DND-41 (cell line): Measurements from ENCODE around the gene MAP1LC3B.

Experiments used
- EZH2 ChIP-seq: IDR thresholded peaks from 3 replicates; pipeline ENCODE4 v1.6.1; 2012; ENCODE audit warnings: borderline replicate concordance, low read depth, mild to moderate bottlenecking, moderate library complexity, low read length, inconsistent platforms; ENCODE audit not compliant: severe bottlenecking
- TF ChIP-seq, protein P1 (sequence below): IDR thresholded peaks from 2 replicates; pipeline ENCODE4 v1.5.1; 2012; ENCODE audit warnings: borderline replicate concordance, low read length, moderate library complexity, mild to moderate bottlenecking; ENCODE audit not compliant: poor library complexity, severe bottlenecking; ENCODE audit errors: extremely low read depth

DNA sequence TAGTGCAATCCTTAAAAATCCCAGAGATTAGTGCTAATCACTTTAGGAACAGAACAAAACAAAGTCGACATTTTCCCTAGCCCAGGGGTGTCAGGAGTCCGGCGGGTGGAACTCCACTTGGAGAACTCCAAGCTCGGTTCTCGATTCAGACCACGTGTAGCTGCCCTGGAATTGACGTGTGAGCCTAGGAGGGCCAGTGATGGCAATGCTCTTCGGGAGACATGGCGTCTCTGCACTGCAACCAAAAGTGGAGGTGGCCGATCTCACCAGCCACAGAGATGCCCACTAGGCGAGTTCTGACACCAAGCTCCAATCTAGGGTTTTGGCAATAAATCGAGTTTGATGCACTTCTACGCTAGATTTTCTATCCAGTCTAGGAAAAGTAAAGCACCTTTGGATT, 17.6 kb downstream of the MAP1LC3B start:
- no peak for TF ChIP-seq EZH2
- TF ChIP-seq, protein P1, sequence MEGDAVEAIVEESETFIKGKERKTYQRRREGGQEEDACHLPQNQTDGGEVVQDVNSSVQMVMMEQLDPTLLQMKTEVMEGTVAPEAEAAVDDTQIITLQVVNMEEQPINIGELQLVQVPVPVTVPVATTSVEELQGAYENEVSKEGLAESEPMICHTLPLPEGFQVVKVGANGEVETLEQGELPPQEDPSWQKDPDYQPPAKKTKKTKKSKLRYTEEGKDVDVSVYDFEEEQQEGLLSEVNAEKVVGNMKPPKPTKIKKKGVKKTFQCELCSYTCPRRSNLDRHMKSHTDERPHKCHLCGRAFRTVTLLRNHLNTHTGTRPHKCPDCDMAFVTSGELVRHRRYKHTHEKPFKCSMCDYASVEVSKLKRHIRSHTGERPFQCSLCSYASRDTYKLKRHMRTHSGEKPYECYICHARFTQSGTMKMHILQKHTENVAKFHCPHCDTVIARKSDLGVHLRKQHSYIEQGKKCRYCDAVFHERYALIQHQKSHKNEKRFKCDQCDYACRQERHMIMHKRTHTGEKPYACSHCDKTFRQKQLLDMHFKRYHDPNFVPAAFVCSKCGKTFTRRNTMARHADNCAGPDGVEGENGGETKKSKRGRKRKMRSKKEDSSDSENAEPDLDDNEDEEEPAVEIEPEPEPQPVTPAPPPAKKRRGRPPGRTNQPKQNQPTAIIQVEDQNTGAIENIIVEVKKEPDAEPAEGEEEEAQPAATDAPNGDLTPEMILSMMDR: no peak
